OCI-LY3 (cell line): ENCODE results near the gene PARP8.

Experiments used
- CTCF ChIP-seq: fragments of 200-600, 300-600 bp; sonication (generic); IDR thresholded peaks from 2 replicates; pipeline ENCODE4 v1.5.1; 2014; ENCODE audit warnings: antibody characterized with exemption, low read length, low read depth
- EZH2phosphoT487 ChIP-seq: fragments of 200-600 bp; shearing (Covaris generic); IDR thresholded peaks from 2 replicates; pipeline ENCODE4 v1.6.1; 2018; ENCODE audit warnings: antibody characterized with exemption, mixed run types, low read depth

- no peak for TF ChIP-seq CTCF
- no peak for TF ChIP-seq EZH2phosphoT487
These were observed 131.6 kb downstream of the PARP8 start for GRCh38 chr5:50798002-50798401.
